HG03442 (cell line): ENCODE data around the gene FGGY.
A peak's percentile ranks its signal among the peaks of the same experiment; 100 is the strongest.
"Not testable (repeated sequence)": the region's sequence is repeated elsewhere in the genome, so short reads cannot be mapped to it uniquely, and the experiment has no call there.

ENCODE experiments used
- ATAC-seq: cut with Tn5 transposase; IDR thresholded peaks from one replicate; pipeline ENCODE4 v1.9.1; 2021; ENCODE audit warnings: mild to moderate bottlenecking, moderate library complexity; ENCODE audit not compliant: unreplicated experiment

FGGY gene

GRCh38 chr1:59346429-59346828, 49.5 kb downstream of the FGGY start:
- no peak for ATAC-seq

GRCh38 chr1:59349101-59349500, 52.2 kb downstream of the FGGY start:
- ATAC-seq: no peak

GRCh38 chr1:59350521-59350920, 53.6 kb downstream of the FGGY start:
- ATAC-seq: no peak

GRCh38 chr1:59352065-59352464, 55.2 kb downstream of the FGGY start:
- no peak for ATAC-seq

GRCh38 chr1:59353453-59353852, 56.6 kb downstream of the FGGY start:
- no peak for ATAC-seq

GRCh38 chr1:59354239-59354638, 57.3 kb downstream of the FGGY start:
- not testable (repeated sequence) for ATAC-seq

GRCh38 chr1:59354709-59355337, 57.9 kb downstream of the FGGY start:
- peak; percentile 82 for ATAC-seq

- peak; percentile 72 for ATAC-seq
These were observed 58.5 kb downstream of the FGGY start for GRCh38 chr1:59355361-59355760.

GRCh38 chr1:59356627-59357026, 59.7 kb downstream of the FGGY start:
- no peak for ATAC-seq

- ATAC-seq: no peak
These were observed 60.9 kb downstream of the FGGY start for GRCh38 chr1:59357645-59358320.

- ATAC-seq: no peak
These were observed 62.4 kb downstream of the FGGY start for GRCh38 chr1:59359325-59359724.

- no peak for ATAC-seq
These were observed 63.3 kb downstream of the FGGY start for GRCh38 chr1:59360170-59360569.

GRCh38 chr1:59360729-59361128, 63.8 kb downstream of the FGGY start:
- no peak for ATAC-seq

GRCh38 chr1:59361766-59362165, 64.9 kb downstream of the FGGY start:
- no peak for ATAC-seq

- no peak for ATAC-seq
These were observed 67.1 kb downstream of the FGGY start for GRCh38 chr1:59364037-59364436.

GRCh38 chr1:59366346-59366745, 69.5 kb downstream of the FGGY start:
- no peak for ATAC-seq

- no peak for ATAC-seq
These were observed 70.6 kb downstream of the FGGY start for GRCh38 chr1:59367301-59368007.

GRCh38 chr1:59368008-59368670, 71.2 kb downstream of the FGGY start:
- no peak for ATAC-seq

- ATAC-seq: no peak
These were observed 78.7 kb downstream of the FGGY start for GRCh38 chr1:59375321-59376220.

GRCh38 chr1:59377350-59377904, 80.5 kb downstream of the FGGY start:
- ATAC-seq: no peak
